Endodermal cell (in vitro differentiated cells): ENCODE measurements around the gene ZNF211. TPM values are rescaled to one million over a fixed set of nuclear protein-coding genes. Genes with fewer than 3 reads are reported as not detected.

ENCODE experiments used
- DNase-seq: peaks from one replicate; pipeline ENCODE4 v3.0.0-alpha.2; 2017
- H3K27ac ChIP-seq: 2 replicates; pipeline ENCODE4 v1.5.1; 2013; ENCODE audit warnings: mild to moderate bottlenecking, low read depth, low read length, moderate library complexity
- H3K27me3 ChIP-seq: 2 replicates; pipeline ENCODE4 v1.6.1; 2013; ENCODE audit warnings: mild to moderate bottlenecking, low read length, moderate library complexity; ENCODE audit not compliant: insufficient read depth, control insufficient read depth, poor library complexity, severe bottlenecking
- H3K36me3 ChIP-seq: 2 replicates; pipeline ENCODE4 v1.7.0; 2013; ENCODE audit warnings: mild to moderate bottlenecking, low read length, moderate library complexity; ENCODE audit not compliant: control insufficient read depth, insufficient read depth
- H3K4me1 ChIP-seq: one replicate; pipeline ENCODE4 v1.7.0; 2013; ENCODE audit warnings: low read length; ENCODE audit not compliant: control insufficient read depth, insufficient read depth
- H3K4me3 ChIP-seq: 2 replicates; pipeline ENCODE4 v1.5.1; 2013; ENCODE audit warnings: mild to moderate bottlenecking, low read length, moderate library complexity
- H3K9ac ChIP-seq: 2 replicates; pipeline ENCODE4 v1.6.1; 2013; ENCODE audit warnings: mild to moderate bottlenecking, low read length, moderate library complexity; ENCODE audit not compliant: poor library complexity, severe bottlenecking; ENCODE audit errors: extremely low read depth
- H3K9me3 ChIP-seq: 2 replicates; pipeline ENCODE4 v1.6.1; 2013; ENCODE audit warnings: mild to moderate bottlenecking, low read length, moderate library complexity; ENCODE audit not compliant: control insufficient read depth
- H3K27ac Mint-ChIP-seq: 2 replicates; pipeline ENCODE4 v1.8.0; 2020; ENCODE audit warnings: mixed read lengths
- H3K27me3 Mint-ChIP-seq: 2 replicates; pipeline ENCODE4 v1.8.0; 2021; ENCODE audit warnings: mild to moderate bottlenecking, mixed read lengths; ENCODE audit not compliant: insufficient read depth
- H3K36me3 Mint-ChIP-seq: 2 replicates; pipeline ENCODE4 v1.8.0; 2020; ENCODE audit warnings: low read depth, mixed read lengths
- H3K4me1 Mint-ChIP-seq: 2 replicates; pipeline ENCODE4 v1.8.0; 2020; ENCODE audit warnings: mixed read lengths
- H3K4me3 Mint-ChIP-seq: 2 replicates; pipeline ENCODE4 v1.8.0; 2020; ENCODE audit warnings: mild to moderate bottlenecking, moderate library complexity, mixed read lengths
- H3K9me3 Mint-ChIP-seq: 2 replicates; pipeline ENCODE4 v1.8.0; 2020; ENCODE audit warnings: mild to moderate bottlenecking, mixed read lengths
- WGBS, 2 experiments: methylation state at CpG; one replicate each; pipeline versions ENCODE4 v1.1.5 to v1.1.7; 2013; ENCODE audit warnings: missing lambda C conversion rate in 2 of 2, mixed read lengths in 1 of 2; ENCODE audit not compliant: insufficient coverage in 1 of 2, insufficient read length in 1 of 2; 5-methylcytosine and 5-hydroxymethylcytosine counted together
- total RNA-seq, 2 donors: library from RNA; stranded (reverse); fragmentation: NEBNext Ultra II Directional in 1 of 2; extraction: Animal tissue kit (Norgen Biotek cat#: 25700) in 1 of 2; gene quantifications; 2 replicates in 1 of 2; 3 replicates in 1 of 2; pipeline ENCODE4 v1.2.1, GENCODE V29; 2021
- TF ChIP-seq, protein P1 (sequence below): fragments of 200-600 bp; sonication (generic); conservative IDR thresholded peaks from 2 replicates; pipeline ENCODE4 v1.5.0; 2021; ENCODE audit warnings: antibody characterized with exemption, mild to moderate bottlenecking

ZNF211 gene
- total RNA-seq, 2 donors from 2014 or later: 17.4 to 20.7 TPM

DNA sequence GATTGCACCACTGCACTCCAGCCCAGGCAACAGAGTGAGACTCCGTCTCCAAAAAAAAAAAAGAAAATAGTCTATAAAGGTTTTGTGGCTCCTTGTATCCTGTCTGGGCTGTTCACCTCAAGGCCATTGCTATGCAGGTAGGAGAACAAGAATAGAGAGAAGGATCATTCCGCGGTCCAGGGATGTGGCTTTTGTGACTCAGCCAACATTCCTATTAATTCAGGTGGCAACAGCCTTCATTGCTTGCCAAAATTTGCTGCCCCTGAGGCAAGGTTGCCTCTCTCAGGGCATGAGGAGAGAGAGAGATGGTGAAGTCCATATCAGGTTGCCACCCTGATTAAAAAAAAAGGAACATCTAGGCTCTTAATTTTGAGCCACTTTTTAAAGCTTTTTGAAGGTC is 56.8 kb downstream of the ZNF211 start:
- H3K9me3 ChIP-seq: peaks cover 60% of the 10 kb centered on the region
- H3K36me3 ChIP-seq: peaks cover 70% of the 10 kb centered on the region
- H3K27ac ChIP-seq: no peak overlapping the region
- WGBS, 2 experiments: 94 to 100% methylated on average over 3 of the region's 3 CpGs
- H3K27me3 ChIP-seq: no peaks in the 10 kb centered on the region
- Mint-ChIP-seq H3K9me3 (peaks cover 68% of the 10 kb centered on the region), H3K27ac (no peak overlapping the region), H3K4me3 (no peak overlapping the region), H3K4me1 (no peaks in the 10 kb centered on the region), H3K36me3 (peaks cover 83% of the 10 kb centered on the region), H3K27me3 (no peaks in the 10 kb centered on the region)
- H3K4me1 ChIP-seq: no peaks in the 10 kb centered on the region
- no peak for DNase-seq
- TF ChIP-seq, protein P1, sequence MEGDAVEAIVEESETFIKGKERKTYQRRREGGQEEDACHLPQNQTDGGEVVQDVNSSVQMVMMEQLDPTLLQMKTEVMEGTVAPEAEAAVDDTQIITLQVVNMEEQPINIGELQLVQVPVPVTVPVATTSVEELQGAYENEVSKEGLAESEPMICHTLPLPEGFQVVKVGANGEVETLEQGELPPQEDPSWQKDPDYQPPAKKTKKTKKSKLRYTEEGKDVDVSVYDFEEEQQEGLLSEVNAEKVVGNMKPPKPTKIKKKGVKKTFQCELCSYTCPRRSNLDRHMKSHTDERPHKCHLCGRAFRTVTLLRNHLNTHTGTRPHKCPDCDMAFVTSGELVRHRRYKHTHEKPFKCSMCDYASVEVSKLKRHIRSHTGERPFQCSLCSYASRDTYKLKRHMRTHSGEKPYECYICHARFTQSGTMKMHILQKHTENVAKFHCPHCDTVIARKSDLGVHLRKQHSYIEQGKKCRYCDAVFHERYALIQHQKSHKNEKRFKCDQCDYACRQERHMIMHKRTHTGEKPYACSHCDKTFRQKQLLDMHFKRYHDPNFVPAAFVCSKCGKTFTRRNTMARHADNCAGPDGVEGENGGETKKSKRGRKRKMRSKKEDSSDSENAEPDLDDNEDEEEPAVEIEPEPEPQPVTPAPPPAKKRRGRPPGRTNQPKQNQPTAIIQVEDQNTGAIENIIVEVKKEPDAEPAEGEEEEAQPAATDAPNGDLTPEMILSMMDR: no peak
- H3K4me3 ChIP-seq: no peak overlapping the region
- no peak overlapping the region for H3K9ac ChIP-seq

Other genes starting within 250 kb of the ZNF211 start
- gene ZNF548, start 243.3 kb upstream of the ZNF211 start, total RNA-seq: 10 to 100 TPM; 15.2 to 15.5 TPM
- gene ZNF17, start 222.0 kb upstream of the ZNF211 start, total RNA-seq: 1 to 10 TPM; 7.6 to 9.2 TPM
- 10 to 100 TPM; 25.0 to 28.5 TPM for gene ZNF749, start 197.8 kb upstream of the ZNF211 start, total RNA-seq
- 1 to 10 TPM in 1 of 2 donors, under 1 TPM in 1; 0.68 to 1.2 TPM for gene VN1R1, start 176.0 kb upstream of the ZNF211 start, total RNA-seq
- gene ZNF772, start 155.6 kb upstream of the ZNF211 start, total RNA-seq: 10 to 100 TPM in 1 of 2 donors, 1 to 10 TPM in 1; 9.1 to 11.8 TPM
- 10 to 100 TPM; 16.8 to 17.0 TPM for gene ZNF419, start 145.4 kb upstream of the ZNF211 start, total RNA-seq
- gene ZNF773, start 133.2 kb upstream of the ZNF211 start, total RNA-seq: 10 to 100 TPM in 1 of 2 donors, 1 to 10 TPM in 1; 7.9 to 12.4 TPM
- gene ZNF549, start 105.8 kb upstream of the ZNF211 start, total RNA-seq: 10 to 100 TPM in 1 of 2 donors, 1 to 10 TPM in 1; 9.5 to 14.0 TPM
- gene ZNF550, start 73.3 kb upstream of the ZNF211 start, total RNA-seq: 10 to 100 TPM; 12.3 to 16.2 TPM
- gene ZNF416, start 54.3 kb upstream of the ZNF211 start, total RNA-seq: 1 to 10 TPM; 8.0 to 9.1 TPM
- 10 to 100 TPM; 15.8 to 25.7 TPM for gene ZIK1, start 49.0 kb upstream of the ZNF211 start, total RNA-seq
- gene ZNF530, start 33.3 kb upstream of the ZNF211 start, total RNA-seq: 10 to 100 TPM in 1 of 2 donors, 1 to 10 TPM in 1; 5.6 to 10.1 TPM
- gene ZNF134, start 18.9 kb upstream of the ZNF211 start, total RNA-seq: 10 to 100 TPM; 30.8 to 37.5 TPM
- gene ZSCAN4, start 35.8 kb downstream of the ZNF211 start, total RNA-seq: not detected
- 10 to 100 TPM; 15.2 to 19.0 TPM for gene ZNF551, start 48.8 kb downstream of the ZNF211 start, total RNA-seq
- 10 to 100 TPM; 15.9 to 21.2 TPM for gene ZNF154, start 76.0 kb downstream of the ZNF211 start, total RNA-seq
- 1 to 10 TPM; 6.0 to 9.6 TPM for gene ZNF671, start 94.5 kb downstream of the ZNF211 start, total RNA-seq
- 10 to 100 TPM; 16.2 to 21.4 TPM for gene ZNF776, start 113.6 kb downstream of the ZNF211 start, total RNA-seq
- gene ZNF586, start 136.5 kb downstream of the ZNF211 start, total RNA-seq: 10 to 100 TPM; 15.1 to 17.0 TPM
- 10 to 100 TPM; 17.4 to 18.8 TPM for gene ZNF552, start 181.7 kb downstream of the ZNF211 start, total RNA-seq
- gene ZNF587B, start 197.1 kb downstream of the ZNF211 start, total RNA-seq: 10 to 100 TPM; 37.0 to 39.9 TPM
- 10 to 100 TPM; 64.1 to 98.1 TPM for gene ZNF587, start 216.7 kb downstream of the ZNF211 start, total RNA-seq